H9 (cell line): ENCODE measurements around the gene SMARCC1. TPM values are rescaled to one million over a fixed set of nuclear protein-coding genes. Genes with fewer than 3 reads are reported as not detected.

Experiments used
- DNase-seq: peaks from one replicate; pipeline ENCODE4 v3.0.0-alpha.2; 2017
- H2AFZ ChIP-seq: one replicate; pipeline ENCODE4 v1.6.1; 2013; ENCODE audit warnings: mild to moderate bottlenecking, low read length, control low read depth, moderate library complexity
- H2AK5ac ChIP-seq: 2 replicates; pipeline ENCODE4 v1.6.1; 2013; ENCODE audit warnings: low read length, control low read depth, mixed read lengths; ENCODE audit not compliant: insufficient read length
- H2BK120ac ChIP-seq: one replicate; pipeline ENCODE4 v1.6.1; 2013; ENCODE audit warnings: low read depth, mild to moderate bottlenecking, low read length, control low read depth, inconsistent platforms; ENCODE audit not compliant: poor library complexity, severe bottlenecking
- H2BK12ac ChIP-seq: 2 replicates; pipeline ENCODE4 v1.6.1; 2013; ENCODE audit warnings: low read length, control low read depth, mixed read lengths, low read depth; ENCODE audit not compliant: insufficient read length
- H2BK15ac ChIP-seq: 2 replicates; pipeline ENCODE4 v1.6.1; 2013; ENCODE audit warnings: low read depth, low read length, control low read depth
- H2BK20ac ChIP-seq: one replicate; pipeline ENCODE4 v1.6.1; 2013; ENCODE audit warnings: low read depth, mild to moderate bottlenecking, low read length, control low read depth, inconsistent platforms; ENCODE audit not compliant: poor library complexity, severe bottlenecking
- H2BK5ac ChIP-seq: 2 replicates; pipeline ENCODE4 v1.6.1; 2013; ENCODE audit warnings: low read length, control low read depth, mixed read lengths; ENCODE audit not compliant: insufficient read length
- H3K14ac ChIP-seq: 2 replicates; pipeline ENCODE4 v1.6.1; 2013; ENCODE audit warnings: low read length, control low read depth; ENCODE audit not compliant: insufficient read depth
- H3K18ac ChIP-seq: 2 replicates; pipeline ENCODE4 v1.6.1; 2013; ENCODE audit warnings: low read depth, mild to moderate bottlenecking, mixed read lengths, low read length, control low read depth; ENCODE audit not compliant: insufficient read length
- H3K23ac ChIP-seq: 2 replicates; pipeline ENCODE4 v1.6.1; 2013; ENCODE audit warnings: low read length, control low read depth, mixed read lengths, low read depth; ENCODE audit not compliant: insufficient read length
- H3K23me2 ChIP-seq: 2 replicates; pipeline ENCODE4 v1.6.1; 2013; ENCODE audit warnings: low read depth, mild to moderate bottlenecking, mixed read lengths, low read length, control low read depth; ENCODE audit not compliant: insufficient read length, poor library complexity, severe bottlenecking
- H3K27ac ChIP-seq: 2 replicates; pipeline ENCODE4 v1.5.1; 2013; ENCODE audit warnings: low read length, control low read depth, mixed read lengths, low read depth; ENCODE audit not compliant: insufficient read length
- H3K27me3 ChIP-seq: 2 replicates; pipeline ENCODE4 v1.6.1; 2013; ENCODE audit warnings: low read length, control low read depth, inconsistent platforms; ENCODE audit not compliant: insufficient read depth
- H3K4ac ChIP-seq: 2 replicates; pipeline ENCODE4 v1.6.1; 2013; ENCODE audit warnings: low read depth, mild to moderate bottlenecking, control low read depth, inconsistent platforms, low read length, moderate library complexity
- H3K4me1 ChIP-seq: 2 replicates; pipeline ENCODE4 v1.6.1; 2013; ENCODE audit warnings: low read length, control low read depth, inconsistent platforms; ENCODE audit not compliant: insufficient read depth
- H3K4me2 ChIP-seq: 2 replicates; pipeline ENCODE4 v1.6.1; 2013; ENCODE audit warnings: low read length, control low read depth, mixed read lengths; ENCODE audit not compliant: insufficient read length, insufficient read depth
- H3K56ac ChIP-seq: 2 replicates; pipeline ENCODE4 v1.6.1; 2013; ENCODE audit warnings: low read depth, mild to moderate bottlenecking, mixed read lengths, low read length, control low read depth; ENCODE audit not compliant: insufficient read length
- H3K79me1 ChIP-seq: 2 replicates; pipeline ENCODE4 v1.6.1; 2013; ENCODE audit warnings: low read depth, mild to moderate bottlenecking, moderate library complexity, low read length, control low read depth, inconsistent platforms; ENCODE audit not compliant: insufficient read depth, poor library complexity, severe bottlenecking
- H3K79me2 ChIP-seq: 2 replicates; pipeline ENCODE4 v1.6.1; 2013; ENCODE audit warnings: low read length, control low read depth, inconsistent platforms; ENCODE audit not compliant: insufficient read depth
- H3K9ac ChIP-seq: 2 replicates; pipeline ENCODE4 v1.6.1; 2013; ENCODE audit warnings: low read length, control low read depth, mixed read lengths; ENCODE audit not compliant: insufficient read length; ENCODE audit errors: extremely low read depth
- H3K9me3 ChIP-seq: one replicate; pipeline ENCODE4 v1.6.1; 2013; ENCODE audit warnings: low read depth, low read length, inconsistent platforms; ENCODE audit not compliant: control insufficient read depth
- H3T11ph ChIP-seq: one replicate; pipeline ENCODE4 v1.6.1; 2013; ENCODE audit warnings: mild to moderate bottlenecking, low read length, control low read depth, inconsistent platforms
- H4K20me1 ChIP-seq: one replicate; pipeline ENCODE4 v1.6.1; 2013; ENCODE audit not compliant: control insufficient read depth, insufficient read length, insufficient read depth
- H4K5ac ChIP-seq: 2 replicates; pipeline ENCODE4 v1.6.1; 2013; ENCODE audit warnings: low read depth, mild to moderate bottlenecking, mixed read lengths, low read length, control low read depth; ENCODE audit not compliant: insufficient read length
- H4K8ac ChIP-seq: replicated peaks from 2 replicates; pipeline ENCODE4 v1.6.1; 2013; ENCODE audit warnings: low read length, control low read depth, mixed read lengths, low read depth; ENCODE audit not compliant: insufficient read length
- H4K91ac ChIP-seq: 2 replicates; pipeline ENCODE4 v1.6.1; 2013; ENCODE audit warnings: low read depth, mild to moderate bottlenecking, moderate library complexity, mixed read lengths, low read length, control low read depth; ENCODE audit not compliant: insufficient read length
- H3K27ac Mint-ChIP-seq, 3 experiments: 2 replicates in 2 of 3; 3 replicates in 1 of 3; pipeline ENCODE4 v1.8.0; 2020 to 2021; ENCODE audit warnings: mixed read lengths in 3 of 3, mild to moderate bottlenecking in 1 of 3, moderate library complexity in 1 of 3
- H3K27me3 Mint-ChIP-seq: 2 replicates; pipeline ENCODE4 v1.8.0; 2021; ENCODE audit warnings: low read depth, mild to moderate bottlenecking, moderate library complexity, mixed read lengths
- H3K36me3 Mint-ChIP-seq, 3 experiments: 2 replicates in 2 of 3; 3 replicates in 1 of 3; pipeline ENCODE4 v1.8.0; 2020 to 2021; ENCODE audit warnings: low read depth in 3 of 3, mixed read lengths in 3 of 3; ENCODE audit not compliant: insufficient read depth in 1 of 3
- H3K4me1 Mint-ChIP-seq, 2 experiments: 2 replicates each; pipeline ENCODE4 v1.8.0; 2020; ENCODE audit warnings: mixed read lengths in 2 of 2
- H3K4me3 Mint-ChIP-seq, 2 experiments: 2 replicates in 1 of 2; 3 replicates in 1 of 2; pipeline ENCODE4 v1.8.0; 2020 to 2021; ENCODE audit warnings: mild to moderate bottlenecking in 2 of 2, mixed read lengths in 2 of 2, moderate library complexity in 1 of 2
- H3K9me3 Mint-ChIP-seq, 2 experiments: 2 replicates in 1 of 2; 3 replicates in 1 of 2; pipeline ENCODE4 v1.8.0; 2020; ENCODE audit warnings: mild to moderate bottlenecking in 2 of 2, mixed read lengths in 2 of 2, moderate library complexity in 1 of 2
- CTCF ChIP-seq: fragments of 200-600 bp; sonication (generic); conservative IDR thresholded peaks from 3 replicates; pipeline ENCODE4 v1.8.0; 2021; ENCODE audit warnings: antibody characterized with exemption, mild to moderate bottlenecking
- WGBS: extraction: QIAGEN DNeasy Blood & Tissue Kit; methylation state at CpG from one replicate; pipeline ENCODE4 v1.1.7; 2013; ENCODE audit warnings: missing lambda C conversion rate, low lambda C conversion rate, mixed read lengths; ENCODE audit not compliant: insufficient read length; ENCODE audit errors: extremely low coverage; 5-methylcytosine and 5-hydroxymethylcytosine counted together
- total RNA-seq: library from RNA; stranded (reverse); gene quantifications from 2 replicates; pipeline ENCODE4 v1.2.1, GENCODE V29; 2021

SMARCC1 gene
- total RNA-seq, 1 experiment from 2014 or later, result 274 TPM

- Histone ChIP-seq H3K9ac (no peak overlapping the region), H4K8ac (no peak overlapping the region), H3K27me3 (no peaks in the 10 kb centered on the region), H2AK5ac (no peak overlapping the region), H3K4me2 (no peak overlapping the region), H2BK12ac (no peak overlapping the region), H3K4me1 (no peaks in the 10 kb centered on the region), H2BK15ac (no peak overlapping the region), H2AFZ (no peak overlapping the region), H3K79me1 (no peaks in the 10 kb centered on the region), H4K91ac (no peak overlapping the region), H3K23ac (no peak overlapping the region), H3K9me3 (no peaks in the 10 kb centered on the region), H3K4ac (no peak overlapping the region), H3K18ac (no peak overlapping the region), H3K56ac (no peak overlapping the region), H2BK5ac (no peak overlapping the region), H3K27ac (no peak overlapping the region), H2BK120ac (no peak overlapping the region), H3K23me2 (no peaks in the 10 kb centered on the region), H2BK20ac (no peak overlapping the region), H3K79me2 (no peaks in the 10 kb centered on the region), H3K14ac (no peak overlapping the region), H3T11ph (no peak overlapping the region), H4K5ac (no peak overlapping the region), H4K20me1 (no peaks in the 10 kb centered on the region)
- peaks cover 54 to 79% (median 70%) of the 10 kb centered on the region in 3 experiments; a peak in 6 of 7 replicates for H3K36me3 Mint-ChIP-seq
- no peaks in the 10 kb centered on the region for H3K9me3 Mint-ChIP-seq
- H3K27ac Mint-ChIP-seq, result no peak overlapping the region
- WGBS, result no CpG with 5 or more reads among the region's 7 CpGs
- H3K27me3 Mint-ChIP-seq, result peaks cover 3% of the 10 kb centered on the region; the same call in 1 of the 2 replicates
- DNase-seq, result no peak
- H3K4me1 Mint-ChIP-seq, result peaks cover 10 to 11% of the 10 kb centered on the region in 2 experiments
- H3K4me3 Mint-ChIP-seq, result no peak overlapping the region
- no peak for TF ChIP-seq CTCF
These were observed 193.6 kb downstream of the SMARCC1 start for GRCh38 chr3:47588053-47588452.
